ENCODE measurements around the gene RSPO4. TPM values are rescaled to one million over a fixed set of nuclear protein-coding genes. Genes with fewer than 3 reads are reported as not detected.
A peak's percentile ranks its signal among the peaks of the same experiment; 100 is the strongest.

RSPO4 gene
- total RNA-seq, 2 donors from 2014 or later, result not detected

DNA sequence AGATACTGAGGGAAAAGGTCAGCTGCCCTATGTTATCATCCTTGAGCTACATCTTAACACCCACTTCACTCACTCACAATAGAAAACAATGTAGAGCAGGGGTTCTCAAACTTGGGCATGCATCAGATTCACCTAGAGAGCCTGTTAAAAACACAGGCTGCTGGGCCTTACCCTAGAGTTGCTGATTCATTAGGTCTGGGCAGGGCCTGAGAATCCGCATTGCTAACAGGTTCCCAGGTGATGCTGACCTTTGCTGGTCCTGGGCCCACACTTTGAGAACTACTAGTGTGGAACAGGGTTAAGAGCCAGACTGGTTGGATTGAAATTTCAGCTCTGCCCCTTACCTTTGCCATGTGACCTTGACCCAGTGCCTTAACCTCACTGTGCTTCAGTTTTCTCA lies 25.1 kb downstream of the RSPO4 start:
- Histone ChIP-seq H3K36me3 (replicated peaks in 1 of 2; ENCODE audit: insufficient read depth in 1 of 2, low read depth in 2 of 2) (no peaks in the 10 kb centered on the region), H3K27ac (no peak overlapping the region), H3K4me3 (no peak overlapping the region), H3K9me3 (no peaks in the 10 kb centered on the region), H3K27me3 (no peaks in the 10 kb centered on the region), H3K4me1 (no peaks in the 10 kb centered on the region)
- no peak for ATAC-seq
- 36% methylated on average over 1 of the region's 1 CpG; no CpG with 5 or more reads in 1 of the 2 donors for WGBS, 2 donors
- TF ChIP-seq, protein P1, sequence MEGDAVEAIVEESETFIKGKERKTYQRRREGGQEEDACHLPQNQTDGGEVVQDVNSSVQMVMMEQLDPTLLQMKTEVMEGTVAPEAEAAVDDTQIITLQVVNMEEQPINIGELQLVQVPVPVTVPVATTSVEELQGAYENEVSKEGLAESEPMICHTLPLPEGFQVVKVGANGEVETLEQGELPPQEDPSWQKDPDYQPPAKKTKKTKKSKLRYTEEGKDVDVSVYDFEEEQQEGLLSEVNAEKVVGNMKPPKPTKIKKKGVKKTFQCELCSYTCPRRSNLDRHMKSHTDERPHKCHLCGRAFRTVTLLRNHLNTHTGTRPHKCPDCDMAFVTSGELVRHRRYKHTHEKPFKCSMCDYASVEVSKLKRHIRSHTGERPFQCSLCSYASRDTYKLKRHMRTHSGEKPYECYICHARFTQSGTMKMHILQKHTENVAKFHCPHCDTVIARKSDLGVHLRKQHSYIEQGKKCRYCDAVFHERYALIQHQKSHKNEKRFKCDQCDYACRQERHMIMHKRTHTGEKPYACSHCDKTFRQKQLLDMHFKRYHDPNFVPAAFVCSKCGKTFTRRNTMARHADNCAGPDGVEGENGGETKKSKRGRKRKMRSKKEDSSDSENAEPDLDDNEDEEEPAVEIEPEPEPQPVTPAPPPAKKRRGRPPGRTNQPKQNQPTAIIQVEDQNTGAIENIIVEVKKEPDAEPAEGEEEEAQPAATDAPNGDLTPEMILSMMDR (IDR thresholded peaks at IDR 0.05), result no peak
- no peak for TF ChIP-seq POLR2A (IDR thresholded peaks at IDR 0.05)
- no peak for DNase-seq
- intact Hi-C loops (cut with DNase I), result no loop called here

DNA sequence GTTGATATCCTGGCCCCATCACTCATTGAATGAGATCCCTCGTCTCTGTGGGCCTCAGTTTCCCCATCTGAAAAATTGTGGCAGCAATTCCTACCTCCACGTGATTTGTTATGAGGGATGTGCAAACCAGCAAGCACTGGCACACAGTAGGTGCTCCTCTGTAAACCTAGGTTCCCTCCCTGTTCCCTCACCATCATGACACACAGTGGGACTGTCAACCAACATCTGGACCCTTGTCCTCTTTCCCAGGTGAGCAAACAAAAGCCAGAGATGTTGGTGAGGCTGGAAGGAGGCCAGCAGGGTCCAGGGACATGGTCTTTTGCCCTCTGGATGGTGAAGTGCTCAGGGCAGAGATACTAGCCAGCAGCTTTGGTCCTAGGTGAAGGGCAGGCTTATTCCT lies 26.1 kb downstream of the RSPO4 start:
- WGBS, 2 donors, result 23 to 35% methylated on average over 2 of the region's 2 CpGs
- no peaks in the 10 kb centered on the region for H3K4me1 ChIP-seq
- H3K27ac ChIP-seq, result no peak overlapping the region
- ATAC-seq, result no peak
- no peaks in the 10 kb centered on the region for H3K9me3 ChIP-seq
- no peak overlapping the region for H3K4me3 ChIP-seq
- H3K27me3 ChIP-seq, result no peaks in the 10 kb centered on the region
- TF ChIP-seq, protein P1 (IDR thresholded peaks at IDR 0.05), result no peak
- TF ChIP-seq POLR2A (IDR thresholded peaks at IDR 0.05), result no peak
- H3K36me3 ChIP-seq (replicated peaks in 1 of 2; ENCODE audit: insufficient read depth in 1 of 2, low read depth in 2 of 2), result no peaks in the 10 kb centered on the region
- intact Hi-C loops (cut with DNase I), result no loop called here
- DNase-seq, result no peak

DNA sequence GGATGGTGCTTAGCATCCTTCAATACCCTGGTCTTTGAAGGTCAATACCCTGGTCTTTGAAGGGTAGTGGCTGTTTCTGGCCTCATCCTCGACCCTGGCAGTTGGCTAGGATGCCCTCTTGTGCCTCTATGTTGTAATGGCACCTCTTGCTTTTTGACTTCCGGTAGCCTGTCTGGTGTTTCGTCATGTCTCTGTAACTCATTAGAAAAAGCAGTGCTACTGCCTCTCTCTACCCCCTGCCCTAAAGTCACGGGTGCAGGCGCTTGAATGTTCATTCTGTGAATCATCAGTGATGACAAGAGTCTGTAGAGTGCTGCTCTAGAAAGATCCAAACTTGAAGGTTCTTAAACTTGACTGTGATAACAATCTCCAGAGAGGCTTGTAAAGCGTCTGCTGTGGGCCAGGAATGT lies 28.3 kb downstream of the RSPO4 start:
- Histone ChIP-seq H3K4me1 (no peaks in the 10 kb centered on the region), H3K4me3 (no peak overlapping the region), H3K27ac (no peak overlapping the region), H3K9me3 (no peaks in the 10 kb centered on the region), H3K36me3 (replicated peaks in 1 of 2; ENCODE audit: insufficient read depth in 1 of 2, low read depth in 2 of 2) (no peaks in the 10 kb centered on the region), H3K27me3 (no peaks in the 10 kb centered on the region)
- TF ChIP-seq, protein P1 (IDR thresholded peaks at IDR 0.05), result peak in 4 of 7 experiments; percentile 10 to 37 (median 30)
- no peak for TF ChIP-seq POLR2A (IDR thresholded peaks at IDR 0.05)
- DNase-seq (peak in 1 of 4 donors; percentile 20), ATAC-seq (no peak)
- 18% methylated on average over 4 to 6 of the region's 6 CpGs for WGBS, 2 donors
- intact Hi-C loops (cut with DNase I), result no loop called here

DNA sequence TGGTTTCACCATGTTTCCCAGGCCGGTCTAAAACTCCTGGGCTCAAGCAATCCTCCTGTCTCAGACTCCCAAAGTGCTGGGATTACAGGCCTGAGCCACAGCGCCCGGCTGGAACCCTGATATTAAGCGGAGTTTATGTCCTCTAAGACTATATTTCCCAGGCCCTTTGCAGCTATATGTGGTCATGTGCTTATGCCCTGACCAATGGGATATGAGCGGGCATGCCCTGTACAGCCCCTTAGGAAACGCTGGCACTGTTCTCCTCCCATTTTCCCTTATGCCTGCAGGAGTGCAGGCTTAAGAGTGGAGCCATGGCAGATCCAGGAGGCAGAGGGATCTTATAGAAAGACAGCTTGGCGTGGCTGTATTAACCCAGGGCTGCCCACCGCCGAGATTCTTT lies 29.9 kb downstream of the RSPO4 start:
- intact Hi-C loops (cut with DNase I), result no loop called here
- WGBS, 2 donors, result 82 to 85% methylated on average over 7 to 9 of the region's 9 CpGs
- ATAC-seq (no peak), DNase-seq (no peak)
- Histone ChIP-seq H3K4me3 (no peak overlapping the region), H3K27ac (no peak overlapping the region), H3K9me3 (no peaks in the 10 kb centered on the region), H3K36me3 (replicated peaks in 1 of 2; ENCODE audit: insufficient read depth in 1 of 2, low read depth in 2 of 2) (no peaks in the 10 kb centered on the region), H3K4me1 (no peaks in the 10 kb centered on the region), H3K27me3 (no peaks in the 10 kb centered on the region)
- TF ChIP-seq, protein P1 (IDR thresholded peaks at IDR 0.05), result no peak
- no peak for TF ChIP-seq POLR2A (IDR thresholded peaks at IDR 0.05)

DNA sequence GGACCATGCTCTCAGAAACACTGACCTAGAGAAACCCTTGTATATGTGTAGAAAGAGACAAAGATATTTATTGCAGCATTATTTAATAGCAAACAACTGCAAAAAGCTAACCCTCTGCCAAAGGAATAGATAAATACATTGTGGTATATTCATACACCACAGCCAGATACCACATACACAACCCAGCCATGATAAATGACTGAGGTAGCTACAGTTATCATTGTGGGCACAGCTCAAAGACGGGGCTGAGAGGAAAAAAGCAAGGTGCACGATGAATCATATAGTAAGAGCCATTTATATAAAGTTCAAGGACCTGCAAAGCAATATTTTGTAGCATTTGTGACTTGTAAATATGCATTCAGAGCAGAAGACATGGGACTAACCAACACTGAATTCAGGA lies 30.8 kb downstream of the RSPO4 start:
- WGBS, 2 donors, result 41 to 54% methylated on average over 2 of the region's 2 CpGs
- ATAC-seq, result no peak
- intact Hi-C loops (cut with DNase I), result no loop called here

More for the DNA sequence above, 30.8 kb downstream of the RSPO4 start:
- H3K27ac ChIP-seq, result no peak overlapping the region
- TF ChIP-seq POLR2A (IDR thresholded peaks at IDR 0.05), result no peak
- TF ChIP-seq, protein P1 (IDR thresholded peaks at IDR 0.05), result no peak
- no peak overlapping the region for H3K4me3 ChIP-seq
- no peak for DNase-seq
- H3K27me3 ChIP-seq, result no peaks in the 10 kb centered on the region
- no peaks in the 10 kb centered on the region for H3K4me1 ChIP-seq
- H3K9me3 ChIP-seq, result no peaks in the 10 kb centered on the region
- H3K36me3 ChIP-seq (replicated peaks in 1 of 2; ENCODE audit: insufficient read depth in 1 of 2, low read depth in 2 of 2), result no peaks in the 10 kb centered on the region

Measured in body of pancreas (tissue), 4 donors.